GM21515 (cell line): Measurements from ENCODE around the gene GDPD5.

Experiments used
- ATAC-seq: cut with Tn5 transposase; IDR thresholded peaks from one replicate; pipeline ENCODE4 v1.9.1; 2021; ENCODE audit not compliant: unreplicated experiment

The GDPD5 gene

DNA sequence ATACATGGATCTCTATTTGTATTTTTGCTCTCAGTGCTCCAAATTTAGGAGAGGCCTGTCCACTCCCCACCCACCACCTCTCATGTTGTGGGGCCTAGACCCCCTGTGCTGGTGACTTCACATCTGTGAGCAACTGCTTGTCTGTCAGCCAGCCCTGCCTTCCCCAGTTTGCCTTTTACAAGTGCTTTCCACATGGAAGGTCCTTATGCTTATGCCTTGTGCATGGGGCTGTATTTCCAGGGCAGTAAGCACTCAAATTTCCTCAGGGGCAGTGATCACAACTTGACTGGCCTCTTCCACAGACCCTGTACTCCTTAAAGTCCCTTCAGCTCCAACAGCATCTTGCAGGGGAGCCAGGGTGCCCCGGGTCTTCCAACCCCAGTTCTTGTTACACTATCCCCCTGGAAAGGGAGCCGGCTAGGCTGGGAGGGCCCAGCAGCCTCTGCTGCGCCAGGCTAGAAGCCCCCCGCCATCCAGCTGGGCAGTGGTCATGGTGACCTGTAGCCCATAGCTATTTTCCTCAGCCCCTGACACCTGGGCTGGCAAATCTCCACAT is 29.9 kb downstream of the GDPD5 start:
- no peak for ATAC-seq

DNA sequence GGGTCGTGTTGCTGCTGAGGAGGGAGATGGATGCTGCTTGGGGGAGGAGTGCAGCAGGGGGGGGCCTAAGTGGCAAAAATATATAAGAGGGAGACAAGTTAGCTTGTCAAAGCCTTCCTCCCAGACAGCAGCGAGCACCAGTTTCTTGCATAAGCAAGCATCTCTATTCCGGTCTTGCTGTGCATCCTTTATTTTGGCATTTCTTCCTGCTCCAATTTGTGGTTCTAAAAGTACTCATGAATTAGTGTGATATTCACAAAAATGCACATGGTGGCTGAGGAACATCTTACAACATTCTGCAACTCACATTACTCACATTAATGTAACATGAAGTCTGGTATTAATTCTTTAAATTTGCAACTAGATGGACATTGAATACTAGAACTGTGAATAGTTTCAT is 32.1 kb downstream of the GDPD5 start:
- ATAC-seq, result no peak

DNA sequence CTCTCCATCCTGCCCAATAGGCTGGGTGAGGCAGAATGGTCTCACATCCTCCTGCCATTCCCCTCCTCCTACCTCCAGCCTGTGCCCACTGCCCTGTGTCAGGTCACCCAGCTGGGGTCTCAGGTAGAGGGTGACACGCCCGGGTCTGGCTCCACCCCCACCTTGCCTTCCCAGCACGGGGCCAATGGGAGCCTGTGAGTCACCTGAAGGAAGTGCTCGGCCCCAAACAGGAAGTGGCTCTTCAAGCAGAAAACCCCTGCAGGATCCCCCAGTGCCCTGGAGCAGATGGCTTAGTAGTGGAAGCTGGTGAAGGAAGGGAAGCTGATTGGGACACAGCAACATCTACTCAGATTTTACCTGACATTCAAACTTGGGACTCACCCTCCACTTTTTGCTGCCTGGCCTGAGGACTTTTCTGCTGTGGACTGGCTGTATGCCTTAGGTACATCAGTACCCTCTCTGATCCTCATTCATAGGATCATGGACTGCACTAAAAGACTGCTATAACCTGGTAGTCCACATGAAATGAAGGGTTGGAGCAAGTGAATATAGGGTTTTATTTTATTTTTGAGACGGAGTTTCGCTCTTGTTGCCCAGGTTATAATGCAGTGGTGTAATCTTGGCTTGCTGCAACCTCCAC is 33.4 kb downstream of the GDPD5 start:
- no peak for ATAC-seq

GRCh38 chr11:75491465-75491864 is 34.3 kb downstream of the GDPD5 start:
- no peak for ATAC-seq

DNA sequence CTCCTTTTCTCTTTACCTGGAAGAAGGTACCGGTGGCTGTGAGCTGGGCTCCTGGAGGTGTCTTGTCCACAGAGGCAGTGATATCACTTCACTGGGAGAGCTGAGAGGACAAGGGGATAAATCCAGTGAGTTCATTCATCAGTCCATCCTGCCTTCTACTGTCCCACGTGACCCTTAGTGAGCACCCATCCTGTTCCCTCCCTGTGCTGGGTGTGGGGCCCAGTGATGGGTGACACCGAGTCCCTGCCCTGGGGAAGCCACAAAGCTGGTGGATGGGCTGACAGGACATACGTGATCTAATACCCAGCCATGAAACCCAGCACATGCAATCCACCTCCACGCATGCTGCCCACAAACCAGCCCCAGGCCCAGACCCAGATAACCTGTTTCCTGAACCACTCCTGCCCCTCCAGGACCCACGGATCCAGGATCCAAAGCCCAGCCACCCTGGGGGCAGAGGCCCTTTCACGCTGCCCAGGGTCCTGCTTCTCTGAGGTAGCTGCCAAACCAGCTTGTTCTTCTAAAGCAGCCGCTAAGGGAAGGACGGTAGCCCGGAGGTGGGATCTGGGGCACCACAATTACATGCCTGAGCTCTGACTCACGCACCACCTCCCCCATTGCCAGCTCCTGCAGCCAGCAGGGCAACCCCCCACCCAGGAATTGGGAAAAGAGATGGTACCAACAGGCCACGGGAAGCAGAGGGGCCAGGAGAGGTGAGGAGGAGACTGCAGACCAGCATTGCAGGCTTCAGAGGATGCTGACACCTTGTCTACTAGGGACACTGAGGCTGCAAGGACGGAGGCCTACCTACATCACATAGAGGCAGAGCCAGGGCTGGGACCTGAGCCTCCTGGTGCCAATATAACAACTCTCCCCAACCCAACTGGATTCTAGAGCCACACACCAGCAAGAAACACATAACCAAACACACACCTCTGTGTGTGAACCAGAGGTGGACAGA is 35.2 kb downstream of the GDPD5 start:
- ATAC-seq, result no peak

- ATAC-seq, result no peak
These were observed 38.4 kb downstream of the GDPD5 start for GRCh38 chr11:75487365-75487764.

DNA sequence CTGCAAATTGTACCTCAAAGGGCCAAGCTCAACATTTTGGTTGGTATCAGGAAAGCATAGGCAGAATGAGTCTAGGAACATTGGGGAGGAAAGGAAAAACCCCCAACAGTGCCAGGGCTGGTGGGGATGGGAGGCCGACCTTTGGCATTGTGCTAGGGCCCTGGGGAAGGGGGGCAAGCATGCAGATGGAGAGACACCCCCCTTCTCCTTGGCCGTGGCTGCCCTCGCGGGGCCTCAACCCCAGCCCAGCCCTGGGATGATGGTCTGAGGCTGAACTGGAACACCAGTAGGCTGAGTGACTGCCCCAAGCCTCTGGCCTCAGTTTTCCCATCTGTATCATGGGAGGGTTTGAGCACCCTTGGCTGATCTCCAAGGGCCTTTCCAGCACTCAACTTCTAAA is 40.0 kb downstream of the GDPD5 start:
- ATAC-seq, result no peak

- no peak for ATAC-seq
These were observed 42.7 kb downstream of the GDPD5 start for GRCh38 chr11:75482931-75483469.

DNA sequence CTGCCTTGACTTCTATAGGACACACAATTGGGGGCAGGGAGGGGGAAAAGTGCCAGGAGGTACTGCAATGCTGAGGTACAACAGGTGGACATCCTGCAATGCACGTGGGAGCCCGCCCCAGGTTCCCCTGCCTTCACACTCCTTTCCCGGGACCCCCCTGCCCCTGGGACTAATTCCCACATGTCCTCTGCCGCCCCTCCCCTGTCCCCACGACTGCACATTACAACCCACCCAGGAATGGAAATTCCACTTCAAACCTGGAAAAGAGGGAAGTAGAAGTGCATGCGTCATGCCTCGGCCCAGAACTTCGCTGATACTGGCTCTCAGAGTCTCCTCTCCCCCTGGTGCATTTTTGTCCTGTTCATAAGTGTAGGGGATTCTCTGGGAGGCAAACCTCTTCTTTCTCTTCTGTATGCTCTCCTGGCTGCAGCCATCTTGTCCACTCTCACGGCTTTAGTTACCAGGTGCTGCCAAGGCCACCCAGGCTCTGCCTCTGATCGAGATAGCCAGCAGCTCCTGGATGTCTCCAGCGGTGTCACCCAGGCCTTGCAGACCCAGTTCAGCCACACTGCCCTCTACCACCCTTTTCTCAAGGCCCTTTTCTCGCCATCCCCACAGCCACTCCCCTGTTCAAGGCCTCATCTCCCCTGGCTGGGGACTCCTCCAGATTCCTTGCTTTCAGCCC is 43.7 kb downstream of the GDPD5 start:
- ATAC-seq, result no peak

- no peak for ATAC-seq
These were observed 44.4 kb downstream of the GDPD5 start for GRCh38 chr11:75481223-75481921.

DNA sequence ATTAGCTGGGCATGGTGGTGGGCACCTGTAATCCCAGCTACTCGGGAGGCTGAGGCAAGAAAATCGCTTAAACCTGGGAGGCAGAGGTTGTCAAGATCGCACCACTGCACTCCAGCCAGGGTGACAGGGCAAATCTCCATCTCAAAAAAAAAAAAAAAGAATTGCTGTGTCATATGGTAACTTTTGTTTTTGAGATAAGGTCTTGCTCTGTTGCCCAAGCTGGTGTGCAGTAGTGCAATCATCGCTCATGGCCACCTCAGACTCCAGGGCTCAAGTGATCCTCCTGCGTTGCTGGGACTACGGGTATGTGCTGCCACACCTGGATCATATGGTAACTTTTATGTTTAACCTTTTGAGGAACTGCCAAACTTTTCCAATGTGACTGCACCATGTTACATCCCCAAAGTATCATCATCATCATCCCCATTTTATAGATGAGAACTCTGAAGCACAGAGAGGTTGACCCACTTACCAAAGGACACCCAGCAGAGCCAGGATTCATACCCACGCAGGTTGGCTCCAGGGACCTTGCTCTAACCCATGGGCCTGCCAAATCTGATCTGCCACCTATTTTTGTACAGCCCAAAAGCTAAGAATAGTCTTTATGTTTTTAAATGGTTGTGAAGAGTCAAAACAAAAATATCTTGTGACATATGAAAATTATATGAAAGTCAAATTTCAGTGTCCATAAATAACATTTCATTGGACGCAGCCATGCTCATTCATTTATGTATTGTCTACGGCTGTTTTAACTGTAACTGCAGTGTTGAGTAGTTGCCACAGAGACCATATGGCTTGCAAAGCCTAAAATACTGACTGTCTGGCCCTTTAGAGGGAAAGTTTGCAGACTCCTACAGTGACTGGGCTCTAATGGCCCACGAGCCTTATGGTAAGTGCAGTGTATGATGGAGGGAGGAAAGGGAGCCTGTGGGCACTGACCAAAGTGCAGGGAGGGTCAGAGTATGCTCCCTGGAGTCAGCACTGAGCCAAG is 45.3 kb downstream of the GDPD5 start:
- ATAC-seq, result no peak

DNA sequence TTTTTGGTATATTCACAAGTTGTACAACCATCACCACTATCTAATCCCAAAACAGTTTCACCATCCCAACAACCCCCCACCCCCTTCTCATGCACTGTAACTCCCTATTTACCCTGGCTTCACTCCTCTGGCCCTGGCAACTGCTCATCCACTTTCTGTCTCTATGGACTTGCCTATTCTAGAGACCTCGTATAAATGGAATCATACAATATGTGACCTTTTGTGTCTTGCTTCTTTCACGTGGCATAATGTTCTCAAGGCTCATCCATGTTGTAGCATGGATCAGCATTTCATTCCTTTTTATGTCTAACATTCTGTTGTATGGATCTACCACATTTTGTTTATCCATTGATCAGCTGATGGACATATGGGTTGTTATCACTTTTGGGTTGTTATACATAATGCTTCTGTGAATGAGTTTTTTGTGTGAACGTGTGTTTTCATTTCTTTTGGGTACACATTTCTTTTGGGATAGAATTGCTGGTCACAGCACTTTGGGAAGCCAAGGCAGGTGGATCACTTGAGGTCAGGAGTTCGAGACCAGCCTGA is 46.1 kb downstream of the GDPD5 start:
- ATAC-seq, result no peak

DNA sequence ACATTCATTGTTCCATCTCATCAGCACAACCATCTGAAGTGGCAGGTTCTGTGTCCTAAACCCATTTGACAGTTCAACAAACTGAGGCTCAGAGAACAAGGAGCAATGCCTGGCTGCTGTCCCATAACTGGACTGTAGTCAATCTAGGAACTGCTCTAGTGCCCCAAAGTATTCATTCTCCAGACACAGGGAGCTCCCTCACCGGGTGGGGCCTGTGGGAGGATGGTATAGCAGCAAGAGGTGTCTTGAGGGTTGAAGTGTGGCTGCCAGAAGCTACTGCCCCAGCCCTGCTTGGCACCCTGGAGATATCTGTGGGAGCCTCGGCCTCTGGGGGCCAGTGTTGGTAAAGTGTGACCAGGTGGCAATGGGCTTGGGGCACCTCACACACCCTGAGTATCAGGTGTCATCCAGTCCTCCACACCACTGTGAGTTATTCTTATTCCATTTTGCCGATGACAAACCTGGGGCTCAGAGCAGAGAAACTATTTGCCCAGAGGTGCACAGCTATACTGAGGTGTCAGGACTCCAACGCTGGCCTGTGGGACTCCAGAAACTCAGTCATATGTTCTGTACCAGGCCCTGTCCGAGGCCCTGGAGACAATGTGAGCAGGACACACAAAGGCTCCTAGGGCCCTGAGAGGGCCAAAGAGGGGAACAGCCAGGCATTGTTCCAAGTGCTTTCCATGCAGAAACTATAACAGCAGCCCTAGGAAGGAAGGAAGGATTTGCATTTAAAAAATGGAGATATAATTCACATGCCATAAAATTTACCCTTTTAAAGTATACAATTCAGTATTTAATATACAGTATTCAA is 46.8 kb downstream of the GDPD5 start:
- no peak for ATAC-seq

DNA sequence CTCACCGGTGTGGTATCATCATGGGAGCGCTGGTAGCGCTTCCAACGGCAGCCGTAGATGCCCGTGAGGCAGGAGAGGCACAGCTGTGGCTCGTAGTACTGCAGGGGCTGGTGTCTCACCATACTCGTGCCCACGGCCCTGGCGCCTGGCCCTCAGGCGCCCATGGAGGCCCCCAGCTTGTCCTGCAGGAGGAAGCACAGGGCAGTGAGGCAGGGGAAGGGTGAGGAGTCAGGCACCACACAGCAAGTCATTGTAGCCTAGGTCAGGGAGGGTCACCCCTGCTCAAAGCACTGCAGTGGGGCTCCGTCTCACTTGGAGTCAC is 48.2 kb downstream of the GDPD5 start:
- no peak for ATAC-seq

DNA sequence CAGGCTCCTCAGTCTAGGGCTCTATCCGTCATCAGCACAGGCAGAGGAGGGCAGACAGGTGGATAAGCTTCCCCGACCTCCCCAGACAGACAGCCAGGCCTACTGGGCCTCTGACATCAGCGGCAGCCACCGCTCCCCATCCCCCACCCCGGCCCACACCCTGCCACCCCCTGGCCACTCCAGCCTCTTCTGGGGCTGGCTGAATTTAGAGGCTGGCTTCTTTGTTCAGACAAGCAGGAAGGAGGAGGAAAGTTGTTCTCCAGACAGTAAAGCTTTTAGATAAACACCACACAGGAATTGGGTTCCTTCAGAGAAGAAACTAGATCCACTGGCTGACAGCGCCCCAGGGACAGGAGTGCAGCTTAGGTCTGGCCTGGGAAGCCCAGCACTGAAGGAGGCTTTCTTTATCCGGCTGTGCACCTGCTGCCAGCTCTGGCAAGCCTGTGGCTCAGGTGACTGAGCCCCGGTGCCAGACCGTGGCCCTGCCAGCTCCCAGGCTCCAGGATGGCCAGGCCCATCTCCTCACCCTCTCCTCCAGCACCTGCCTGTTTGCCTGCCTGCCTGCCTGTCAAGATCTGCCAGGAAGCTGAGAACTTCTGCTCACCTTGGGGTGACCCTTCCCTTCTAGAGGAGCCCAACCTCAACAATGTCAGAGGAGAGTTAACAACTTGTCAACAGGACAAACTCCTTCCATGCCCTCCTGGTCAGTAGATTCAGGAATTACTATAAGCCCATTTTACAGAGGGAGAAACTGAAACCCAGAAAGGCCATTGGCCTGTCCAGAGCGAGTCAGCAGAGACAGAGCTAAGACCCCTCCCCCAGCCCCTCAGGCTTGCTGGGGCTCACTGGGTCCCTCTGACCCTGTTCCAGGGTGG is 48.8 kb downstream of the GDPD5 start:
- no peak for ATAC-seq

DNA sequence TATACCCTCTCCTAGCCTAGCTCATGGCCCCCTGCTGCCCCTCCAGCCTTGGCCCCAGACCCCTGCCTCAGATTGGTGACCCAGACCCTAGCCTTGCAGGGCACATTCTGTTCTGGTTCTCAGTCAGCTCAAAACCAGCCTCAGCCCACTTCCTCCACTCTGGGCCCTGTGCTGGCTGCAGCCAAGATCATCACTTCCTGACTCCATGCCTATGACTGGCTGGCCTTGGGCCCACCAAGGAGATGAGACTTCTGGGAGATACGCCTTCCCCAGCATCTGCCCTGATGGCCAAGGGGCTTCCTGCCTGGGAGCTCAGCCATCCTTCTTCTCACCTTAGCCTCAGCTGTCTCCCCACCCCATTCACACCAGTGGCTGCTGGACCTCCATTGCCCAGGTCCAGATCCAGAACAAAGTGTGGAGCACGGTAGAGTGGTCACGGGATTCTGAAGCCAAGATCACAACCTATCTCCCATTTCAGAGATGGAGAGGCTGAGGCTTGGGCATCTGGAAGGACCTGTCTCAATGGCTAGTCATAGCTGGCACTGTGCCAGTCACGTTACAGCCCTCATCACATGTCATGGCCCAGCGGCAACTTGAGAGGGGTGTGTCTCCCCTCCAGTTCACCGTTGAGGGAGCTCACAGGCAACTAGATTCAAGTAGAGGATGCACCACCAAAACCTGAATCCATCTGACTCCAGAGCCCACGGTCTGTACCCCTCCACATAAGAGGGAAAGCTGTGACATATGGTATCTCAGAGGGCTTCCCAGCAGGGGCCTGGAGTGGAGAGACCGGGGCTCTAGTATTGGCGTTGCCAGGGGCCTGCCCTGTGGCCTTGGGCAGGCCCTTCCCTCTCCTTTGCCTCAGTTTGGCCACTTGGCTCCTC is 49.7 kb downstream of the GDPD5 start:
- ATAC-seq, result no peak
